ENCODE data around the gene TEAD1. TPM values are rescaled to one million over a fixed set of nuclear protein-coding genes. Genes with fewer than 3 reads are reported as not detected.

Gene TEAD1
- total RNA-seq, 1 donor from 2014 or later = 154 TPM

GRCh38 chr11:12769834-12770345 is 95.7 kb downstream of the TEAD1 start:
- H3K4me3 Mint-ChIP-seq (ENCODE audit: unreplicated experiment) = no peak overlapping the region
- H3K36me3 Mint-ChIP-seq (ENCODE audit: unreplicated experiment) = peaks cover 15% of the 10 kb centered on the region
- no peak overlapping the region for H3K27ac Mint-ChIP-seq (ENCODE audit: unreplicated experiment)
- H3K9me3 Mint-ChIP-seq (ENCODE audit: unreplicated experiment) = no peaks in the 10 kb centered on the region
- DNase-seq (ENCODE audit: extremely low spot score, unreplicated experiment) = no peak
- no peak for TF ChIP-seq CTCF (IDR thresholded peaks at IDR 0.05)
- H3K27me3 Mint-ChIP-seq (ENCODE audit: unreplicated experiment) = no peaks in the 10 kb centered on the region
- H3K4me1 Mint-ChIP-seq (ENCODE audit: unreplicated experiment) = peaks cover 45% of the 10 kb centered on the region

GRCh38 chr11:12770435-12770834 is 96.2 kb downstream of the TEAD1 start:
- Mint-ChIP-seq H3K4me1 (ENCODE audit: unreplicated experiment) (peaks cover 40% of the 10 kb centered on the region), H3K27ac (ENCODE audit: unreplicated experiment) (no peak overlapping the region), H3K27me3 (ENCODE audit: unreplicated experiment) (no peaks in the 10 kb centered on the region), H3K4me3 (ENCODE audit: unreplicated experiment) (no peak overlapping the region), H3K36me3 (ENCODE audit: unreplicated experiment) (peaks cover 15% of the 10 kb centered on the region), H3K9me3 (ENCODE audit: unreplicated experiment) (no peaks in the 10 kb centered on the region)
- no peak for TF ChIP-seq CTCF (IDR thresholded peaks at IDR 0.05)
- DNase-seq (ENCODE audit: extremely low spot score, unreplicated experiment) = no peak

DNA sequence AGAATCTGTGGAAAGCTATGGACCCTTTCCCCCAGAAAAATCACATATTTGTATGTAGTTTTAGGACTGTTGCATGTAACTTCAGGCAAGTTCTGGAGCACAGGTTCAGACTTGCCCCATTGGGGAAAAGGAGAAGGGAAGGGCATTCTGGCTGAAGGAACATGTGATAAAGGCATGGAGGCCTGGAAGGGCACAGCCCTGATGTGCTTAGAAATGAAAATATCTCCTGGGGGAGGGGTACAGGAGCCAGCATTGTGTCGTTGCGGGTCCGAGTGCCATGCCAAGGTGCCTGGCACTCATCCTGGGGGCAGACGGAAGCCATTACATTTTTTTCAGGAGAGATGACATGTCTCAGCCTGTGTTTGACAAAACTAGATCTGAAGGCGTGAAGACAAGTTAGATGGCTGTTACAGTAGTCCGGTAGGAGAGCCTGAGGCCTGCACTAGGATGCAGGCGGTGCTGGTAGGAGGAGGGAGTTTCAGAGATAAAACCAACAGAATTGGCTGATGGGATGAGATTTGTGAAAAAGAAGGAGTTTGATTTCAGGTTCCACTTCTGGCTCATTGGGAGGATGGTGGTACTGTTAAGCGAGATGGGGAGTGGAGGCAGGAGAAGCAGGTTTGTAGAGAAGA is 96.9 kb downstream of the TEAD1 start:
- peaks cover 15% of the 10 kb centered on the region for H3K36me3 Mint-ChIP-seq (ENCODE audit: unreplicated experiment)
- peaks cover 38% of the 10 kb centered on the region for H3K4me1 Mint-ChIP-seq (ENCODE audit: unreplicated experiment)
- no peak overlapping the region for H3K4me3 Mint-ChIP-seq (ENCODE audit: unreplicated experiment)

DNA sequence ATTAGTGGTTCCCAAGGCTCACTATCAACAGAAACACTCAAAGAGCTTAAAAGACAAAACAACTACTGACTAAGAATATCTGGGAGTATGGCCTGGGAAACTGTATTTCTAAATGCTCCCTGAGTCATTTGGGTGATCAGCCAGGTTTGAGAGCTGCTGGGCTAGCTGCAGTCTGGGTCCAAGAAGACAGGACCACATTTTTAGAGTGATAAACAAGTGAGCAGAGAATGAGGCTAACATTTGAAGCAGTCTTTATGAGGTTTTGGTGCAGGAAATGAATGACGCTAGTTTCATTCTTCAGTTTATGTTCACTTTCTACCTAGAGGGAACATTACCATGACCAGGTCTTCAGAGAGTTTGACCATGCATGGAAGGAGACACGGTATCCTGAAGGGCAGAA is 97.7 kb downstream of the TEAD1 start:
- DNase-seq (ENCODE audit: extremely low spot score, unreplicated experiment) = no peak
- Mint-ChIP-seq H3K36me3 (ENCODE audit: unreplicated experiment) (peaks cover 15% of the 10 kb centered on the region), H3K27me3 (ENCODE audit: unreplicated experiment) (no peaks in the 10 kb centered on the region)

More for the DNA sequence above, 96.9 kb downstream of the TEAD1 start:
- no peak for TF ChIP-seq CTCF (IDR thresholded peaks at IDR 0.05)
- no peaks in the 10 kb centered on the region for H3K27me3 Mint-ChIP-seq (ENCODE audit: unreplicated experiment)
- H3K9me3 Mint-ChIP-seq (ENCODE audit: unreplicated experiment) = no peaks in the 10 kb centered on the region
- H3K27ac Mint-ChIP-seq (ENCODE audit: unreplicated experiment) = no peak overlapping the region
- DNase-seq (ENCODE audit: extremely low spot score, unreplicated experiment) = no peak

More for the DNA sequence above, 97.7 kb downstream of the TEAD1 start:
- no peak for TF ChIP-seq CTCF (IDR thresholded peaks at IDR 0.05)
- Mint-ChIP-seq H3K9me3 (ENCODE audit: unreplicated experiment) (no peaks in the 10 kb centered on the region), H3K27ac (ENCODE audit: unreplicated experiment) (peak overlapping the region; percentile 17), H3K4me1 (ENCODE audit: unreplicated experiment) (peaks cover 34% of the 10 kb centered on the region), H3K4me3 (ENCODE audit: unreplicated experiment) (no peak overlapping the region)
